Measurements from ENCODE around the gene WWC1.

The WWC1 gene

GRCh38 chr5:168464214-168464613, 172.8 kb downstream of the WWC1 start:
- H3K4me1 ChIP-seq, result no peaks in the 10 kb centered on the region
- DNase-seq (ENCODE audit: low spot score in 2 of 2), result no peak
- peaks cover 23% of the 10 kb centered on the region for H3K36me3 ChIP-seq (replicated peaks)
- H3K4me3 ChIP-seq, result no peak overlapping the region
- no peaks in the 10 kb centered on the region for H3K9me3 ChIP-seq
- H3K27me3 ChIP-seq (ENCODE audit: low read depth), result no peaks in the 10 kb centered on the region
- in situ Hi-C loops (cut with MboI; ENCODE audit: low sequenced_read_pairs), result no loop called here

- H3K27me3 ChIP-seq (ENCODE audit: low read depth), result no peaks in the 10 kb centered on the region
- H3K36me3 ChIP-seq (replicated peaks), result peaks cover 23% of the 10 kb centered on the region
- H3K4me3 ChIP-seq, result no peak overlapping the region
- no peaks in the 10 kb centered on the region for H3K4me1 ChIP-seq
- no peak for DNase-seq (ENCODE audit: low spot score in 2 of 2)
- H3K9me3 ChIP-seq, result no peaks in the 10 kb centered on the region
- in situ Hi-C loops (cut with MboI; ENCODE audit: low sequenced_read_pairs), result no loop called here
Observed at GRCh38 chr5:168464641-168465040, 173.2 kb downstream of the WWC1 start.

- no peak for DNase-seq (ENCODE audit: low spot score in 2 of 2)
- H3K9me3 ChIP-seq, result no peaks in the 10 kb centered on the region
- in situ Hi-C loops (cut with MboI; ENCODE audit: low sequenced_read_pairs), result no loop called here
- no peaks in the 10 kb centered on the region for H3K27me3 ChIP-seq (ENCODE audit: low read depth)
- no peaks in the 10 kb centered on the region for H3K4me1 ChIP-seq
- peaks cover 23% of the 10 kb centered on the region for H3K36me3 ChIP-seq (replicated peaks)
- H3K4me3 ChIP-seq, result no peak overlapping the region
Observed at GRCh38 chr5:168467755-168468330, 176.4 kb downstream of the WWC1 start.

GRCh38 chr5:168468836-168469235, 177.4 kb downstream of the WWC1 start:
- no peaks in the 10 kb centered on the region for H3K4me1 ChIP-seq
- H3K27me3 ChIP-seq (ENCODE audit: low read depth), result no peaks in the 10 kb centered on the region
- in situ Hi-C loops (cut with MboI; ENCODE audit: low sequenced_read_pairs), result no loop called here
- no peak for DNase-seq (ENCODE audit: low spot score in 2 of 2)
- H3K36me3 ChIP-seq (replicated peaks), result peaks cover 23% of the 10 kb centered on the region
- no peak overlapping the region for H3K4me3 ChIP-seq
- H3K9me3 ChIP-seq, result no peaks in the 10 kb centered on the region

GRCh38 chr5:168469816-168470215, 178.4 kb downstream of the WWC1 start:
- DNase-seq (ENCODE audit: low spot score in 2 of 2), result no peak
- H3K27me3 ChIP-seq (ENCODE audit: low read depth), result no peaks in the 10 kb centered on the region
- no peaks in the 10 kb centered on the region for H3K9me3 ChIP-seq
- in situ Hi-C loops (cut with MboI; ENCODE audit: low sequenced_read_pairs), result no loop called here
- H3K4me1 ChIP-seq, result no peaks in the 10 kb centered on the region
- H3K36me3 ChIP-seq (replicated peaks), result peaks cover 20% of the 10 kb centered on the region
- H3K4me3 ChIP-seq, result no peak overlapping the region

GRCh38 chr5:168471785-168472184, 180.3 kb downstream of the WWC1 start:
- no peaks in the 10 kb centered on the region for H3K27me3 ChIP-seq (ENCODE audit: low read depth)
- H3K9me3 ChIP-seq, result no peaks in the 10 kb centered on the region
- in situ Hi-C loops (cut with MboI; ENCODE audit: low sequenced_read_pairs), result no loop called here
- no peaks in the 10 kb centered on the region for H3K4me1 ChIP-seq
- no peak overlapping the region for H3K4me3 ChIP-seq
- DNase-seq (ENCODE audit: low spot score in 2 of 2), result no peak
- peaks cover 12% of the 10 kb centered on the region for H3K36me3 ChIP-seq (replicated peaks)

- Histone ChIP-seq H3K36me3 (replicated peaks) (peaks cover 12% of the 10 kb centered on the region), H3K9me3 (no peaks in the 10 kb centered on the region), H3K4me3 (no peak overlapping the region), H3K4me1 (no peaks in the 10 kb centered on the region), H3K27me3 (ENCODE audit: low read depth) (no peaks in the 10 kb centered on the region)
- peak; percentile 24 to 28 for DNase-seq (ENCODE audit: low spot score in 2 of 2)
- in situ Hi-C loops (cut with MboI; ENCODE audit: low sequenced_read_pairs), result no loop called here
Observed at GRCh38 chr5:168472329-168472728, 180.9 kb downstream of the WWC1 start.

- in situ Hi-C loops (cut with MboI; ENCODE audit: low sequenced_read_pairs), result no loop called here
- no peaks in the 10 kb centered on the region; the same call in none of the 2 replicates for H3K36me3 ChIP-seq (replicated peaks)
- no peaks in the 10 kb centered on the region for H3K4me1 ChIP-seq
- H3K4me3 ChIP-seq, result no peak overlapping the region
- no peaks in the 10 kb centered on the region for H3K27me3 ChIP-seq (ENCODE audit: low read depth)
- H3K9me3 ChIP-seq, result no peaks in the 10 kb centered on the region
- no peak for DNase-seq (ENCODE audit: low spot score in 2 of 2)
Observed at GRCh38 chr5:168474319-168474718, 182.9 kb downstream of the WWC1 start.

- Histone ChIP-seq H3K36me3 (replicated peaks) (no peaks in the 10 kb centered on the region; the same call in 1 of the 2 replicates), H3K4me1 (no peaks in the 10 kb centered on the region), H3K27me3 (ENCODE audit: low read depth) (no peaks in the 10 kb centered on the region), H3K4me3 (no peak overlapping the region), H3K9me3 (no peaks in the 10 kb centered on the region)
- in situ Hi-C loops (cut with MboI; ENCODE audit: low sequenced_read_pairs), result loop anchor here (25.0 kb wide), 1 partner anchor 1110 kb away; the partner anchor contains the start of gene SPDL1
- no peak for DNase-seq (ENCODE audit: low spot score in 2 of 2)
Observed at GRCh38 chr5:168477060-168477459, 185.6 kb downstream of the WWC1 start.

- Histone ChIP-seq H3K4me1 (peaks cover 3% of the 10 kb centered on the region; the same call in 1 of the 2 replicates), H3K9me3 (no peaks in the 10 kb centered on the region), H3K36me3 (replicated peaks) (no peaks in the 10 kb centered on the region; the same call in 1 of the 2 replicates), H3K27me3 (ENCODE audit: low read depth) (no peaks in the 10 kb centered on the region), H3K4me3 (no peak overlapping the region)
- DNase-seq (ENCODE audit: low spot score in 2 of 2), result no peak
- in situ Hi-C loops (cut with MboI; ENCODE audit: low sequenced_read_pairs), result loop anchor here (25.0 kb wide), 1 partner anchor 1108 kb away; the partner anchor contains the start of gene SPDL1
Observed at GRCh38 chr5:168479166-168479565, 187.7 kb downstream of the WWC1 start.

- Histone ChIP-seq H3K4me1 (peaks cover 3% of the 10 kb centered on the region; the same call in 1 of the 2 replicates), H3K4me3 (no peak overlapping the region), H3K27me3 (ENCODE audit: low read depth) (no peaks in the 10 kb centered on the region), H3K36me3 (replicated peaks) (no peaks in the 10 kb centered on the region), H3K9me3 (no peaks in the 10 kb centered on the region)
- in situ Hi-C loops (cut with MboI; ENCODE audit: low sequenced_read_pairs), result loop anchor here (25.0 kb wide), 1 partner anchor 1107 kb away; the partner anchor contains the start of gene SPDL1
- DNase-seq (ENCODE audit: low spot score in 2 of 2), result no peak
Observed at GRCh38 chr5:168480601-168481000, 189.2 kb downstream of the WWC1 start.

GRCh38 chr5:168481330-168481788, 189.9 kb downstream of the WWC1 start:
- in situ Hi-C loops (cut with MboI; ENCODE audit: low sequenced_read_pairs), result loop anchor here (25.0 kb wide), 1 partner anchor 1106 kb away; the partner anchor contains the start of gene SPDL1
- DNase-seq (ENCODE audit: low spot score in 2 of 2), result peak in 1 of 2 experiments; percentile 13

GRCh38 chr5:168482361-168482760, 190.9 kb downstream of the WWC1 start:
- Histone ChIP-seq H3K4me1 (peaks cover 3% of the 10 kb centered on the region), H3K4me3 (no peak overlapping the region), H3K36me3 (replicated peaks) (peaks cover 3% of the 10 kb centered on the region; the same call in 1 of the 2 replicates), H3K27me3 (ENCODE audit: low read depth) (no peaks in the 10 kb centered on the region), H3K9me3 (no peaks in the 10 kb centered on the region)
- in situ Hi-C loops (cut with MboI; ENCODE audit: low sequenced_read_pairs), result loop anchor here (25.0 kb wide), 1 partner anchor 1105 kb away; the partner anchor contains the start of gene SPDL1
- no peak for DNase-seq (ENCODE audit: low spot score in 2 of 2)

More at GRCh38 chr5:168481330-168481788, 189.9 kb downstream of the WWC1 start:
- Histone ChIP-seq H3K27me3 (ENCODE audit: low read depth) (no peaks in the 10 kb centered on the region), H3K4me3 (no peak overlapping the region), H3K9me3 (no peaks in the 10 kb centered on the region), H3K36me3 (replicated peaks) (no peaks in the 10 kb centered on the region), H3K4me1 (peaks cover 3% of the 10 kb centered on the region)

GRCh38 chr5:168486136-168486879, 194.9 kb downstream of the WWC1 start, which contains the start of gene RARS1:
Gene RARS1 (plus strand): TSS chr5:168486471. CDS start chr5:168486499, 28 bp downstream.
- DNase-seq (ENCODE audit: low spot score in 2 of 2), result peak; percentile 91 to 95
- peaks cover 3% of the 10 kb centered on the region for H3K4me1 ChIP-seq
- H3K27me3 ChIP-seq (ENCODE audit: low read depth), result no peaks in the 10 kb centered on the region
- peaks cover 41% of the 10 kb centered on the region for H3K36me3 ChIP-seq (replicated peaks)
- in situ Hi-C loops (cut with MboI; ENCODE audit: low sequenced_read_pairs), result loop anchor here (25.0 kb wide), 1 partner anchor 1101 kb away; the partner anchor contains the start of gene SPDL1
- H3K4me3 ChIP-seq, result peak within 1 kb of the TSS; percentile 98
- no peaks in the 10 kb centered on the region for H3K9me3 ChIP-seq
